ENCODE measurements around the gene ACBD7.

Gene ACBD7

GRCh38 chr10:15120523-15120922 is 31.9 kb upstream of the ACBD7 start:
- peaks cover 10 to 33% of the 10 kb centered on the region in 2 donors for H3K36me3 ChIP-seq (ENCODE audit: control insufficient read depth in 2 of 2, insufficient read depth in 2 of 2, low read length in 2 of 2)
- H3K9me3 ChIP-seq (ENCODE audit: control insufficient read depth in 2 of 2, low read length in 2 of 2): no peaks in the 10 kb centered on the region
- H3K27ac ChIP-seq (ENCODE audit: low read depth in 2 of 2, low read length in 2 of 2): no peak overlapping the region
- H3K27me3 ChIP-seq (ENCODE audit: control insufficient read depth in 2 of 2, insufficient read depth in 2 of 2, low read length in 2 of 2): no peaks in the 10 kb centered on the region
- H3K4me3 ChIP-seq (ENCODE audit: low read length in 2 of 2): no peak overlapping the region
- H3K4me1 ChIP-seq (ENCODE audit: control insufficient read depth in 2 of 2, insufficient read depth in 2 of 2, low read length in 2 of 2): no peaks in the 10 kb centered on the region
- no peak overlapping the region for H3K9ac ChIP-seq (ENCODE audit: low read depth in 1 of 2, low read length in 2 of 2)

- H3K27ac ChIP-seq (ENCODE audit: low read depth in 2 of 2, low read length in 2 of 2): no peak overlapping the region
- H3K36me3 ChIP-seq (ENCODE audit: control insufficient read depth in 2 of 2, insufficient read depth in 2 of 2, low read length in 2 of 2): peaks cover 5 to 28% of the 10 kb centered on the region in 2 donors
- no peaks in the 10 kb centered on the region for H3K9me3 ChIP-seq (ENCODE audit: control insufficient read depth in 2 of 2, low read length in 2 of 2)
- H3K9ac ChIP-seq (ENCODE audit: low read depth in 1 of 2, low read length in 2 of 2): no peak overlapping the region
- no peaks in the 10 kb centered on the region for H3K4me1 ChIP-seq (ENCODE audit: control insufficient read depth in 2 of 2, insufficient read depth in 2 of 2, low read length in 2 of 2)
- H3K4me3 ChIP-seq (ENCODE audit: low read length in 2 of 2): no peak overlapping the region
- no peaks in the 10 kb centered on the region for H3K27me3 ChIP-seq (ENCODE audit: control insufficient read depth in 2 of 2, insufficient read depth in 2 of 2, low read length in 2 of 2)
These were observed 30.0 kb upstream of the ACBD7 start for GRCh38 chr10:15118615-15119014.

- Histone ChIP-seq H3K9me3 (ENCODE audit: control insufficient read depth in 2 of 2, low read length in 2 of 2) (no peaks in the 10 kb centered on the region), H3K27ac (ENCODE audit: low read depth in 2 of 2, low read length in 2 of 2) (no peak overlapping the region), H3K9ac (ENCODE audit: low read depth in 1 of 2, low read length in 2 of 2) (no peak overlapping the region), H3K27me3 (ENCODE audit: control insufficient read depth in 2 of 2, insufficient read depth in 2 of 2, low read length in 2 of 2) (no peaks in the 10 kb centered on the region), H3K4me1 (ENCODE audit: control insufficient read depth in 2 of 2, insufficient read depth in 2 of 2, low read length in 2 of 2) (no peaks in the 10 kb centered on the region), H3K36me3 (ENCODE audit: control insufficient read depth in 2 of 2, insufficient read depth in 2 of 2, low read length in 2 of 2) (peaks cover 9 to 31% of the 10 kb centered on the region in 2 donors), H3K4me3 (ENCODE audit: low read length in 2 of 2) (no peak overlapping the region)
These were observed 27.6 kb upstream of the ACBD7 start for GRCh38 chr10:15116225-15116624.

GRCh38 chr10:15113766-15114165 is 25.2 kb upstream of the ACBD7 start:
- Histone ChIP-seq H3K36me3 (ENCODE audit: control insufficient read depth in 2 of 2, insufficient read depth in 2 of 2, low read length in 2 of 2) (peaks cover 6 to 18% of the 10 kb centered on the region in 2 donors), H3K27me3 (ENCODE audit: control insufficient read depth in 2 of 2, insufficient read depth in 2 of 2, low read length in 2 of 2) (no peaks in the 10 kb centered on the region), H3K4me3 (ENCODE audit: low read length in 2 of 2) (no peak overlapping the region), H3K4me1 (ENCODE audit: control insufficient read depth in 2 of 2, insufficient read depth in 2 of 2, low read length in 2 of 2) (no peaks in the 10 kb centered on the region), H3K9me3 (ENCODE audit: control insufficient read depth in 2 of 2, low read length in 2 of 2) (no peaks in the 10 kb centered on the region), H3K9ac (ENCODE audit: low read depth in 1 of 2, low read length in 2 of 2) (no peak overlapping the region), H3K27ac (ENCODE audit: low read depth in 2 of 2, low read length in 2 of 2) (no peak overlapping the region)

- H3K4me3 ChIP-seq (ENCODE audit: low read length in 2 of 2): no peak overlapping the region
- H3K36me3 ChIP-seq (ENCODE audit: control insufficient read depth in 2 of 2, insufficient read depth in 2 of 2, low read length in 2 of 2): peaks cover 3 to 20% of the 10 kb centered on the region in 2 donors
These were observed 24.1 kb upstream of the ACBD7 start for GRCh38 chr10:15112657-15113056.

GRCh38 chr10:15106352-15107013 is 17.9 kb upstream of the ACBD7 start:
- peaks cover 17 to 41% of the 10 kb centered on the region in 2 donors for H3K36me3 ChIP-seq (ENCODE audit: control insufficient read depth in 2 of 2, insufficient read depth in 2 of 2, low read length in 2 of 2)
- H3K9ac ChIP-seq (ENCODE audit: low read depth in 1 of 2, low read length in 2 of 2): no peak overlapping the region
- no peak overlapping the region for H3K4me3 ChIP-seq (ENCODE audit: low read length in 2 of 2)
- H3K9me3 ChIP-seq (ENCODE audit: control insufficient read depth in 2 of 2, low read length in 2 of 2): no peaks in the 10 kb centered on the region
- H3K27ac ChIP-seq (ENCODE audit: low read depth in 2 of 2, low read length in 2 of 2): no peak overlapping the region
- H3K27me3 ChIP-seq (ENCODE audit: control insufficient read depth in 2 of 2, insufficient read depth in 2 of 2, low read length in 2 of 2): no peaks in the 10 kb centered on the region
- peaks cover 0 to 3% of the 10 kb centered on the region in 2 donors for H3K4me1 ChIP-seq (ENCODE audit: control insufficient read depth in 2 of 2, insufficient read depth in 2 of 2, low read length in 2 of 2)

More at GRCh38 chr10:15112657-15113056, 24.1 kb upstream of the ACBD7 start:
- Histone ChIP-seq H3K9ac (ENCODE audit: low read depth in 1 of 2, low read length in 2 of 2) (no peak overlapping the region), H3K27ac (ENCODE audit: low read depth in 2 of 2, low read length in 2 of 2) (no peak overlapping the region), H3K27me3 (ENCODE audit: control insufficient read depth in 2 of 2, insufficient read depth in 2 of 2, low read length in 2 of 2) (no peaks in the 10 kb centered on the region), H3K4me1 (ENCODE audit: control insufficient read depth in 2 of 2, insufficient read depth in 2 of 2, low read length in 2 of 2) (no peaks in the 10 kb centered on the region), H3K9me3 (ENCODE audit: control insufficient read depth in 2 of 2, low read length in 2 of 2) (no peaks in the 10 kb centered on the region)

- Histone ChIP-seq H3K9me3 (ENCODE audit: control insufficient read depth in 2 of 2, low read length in 2 of 2) (no peaks in the 10 kb centered on the region), H3K27me3 (ENCODE audit: control insufficient read depth in 2 of 2, insufficient read depth in 2 of 2, low read length in 2 of 2) (no peaks in the 10 kb centered on the region), H3K9ac (ENCODE audit: low read depth in 1 of 2, low read length in 2 of 2) (no peak overlapping the region), H3K4me1 (ENCODE audit: control insufficient read depth in 2 of 2, insufficient read depth in 2 of 2, low read length in 2 of 2) (peaks cover 13 to 16% of the 10 kb centered on the region in 2 donors), H3K36me3 (ENCODE audit: control insufficient read depth in 2 of 2, insufficient read depth in 2 of 2, low read length in 2 of 2) (peaks cover 19 to 35% of the 10 kb centered on the region in 2 donors), H3K27ac (ENCODE audit: low read depth in 2 of 2, low read length in 2 of 2) (no peak overlapping the region), H3K4me3 (ENCODE audit: low read length in 2 of 2) (no peak overlapping the region)
These were observed 14.9 kb upstream of the ACBD7 start for GRCh38 chr10:15103513-15103912.

- Histone ChIP-seq H3K4me1 (ENCODE audit: control insufficient read depth in 2 of 2, insufficient read depth in 2 of 2, low read length in 2 of 2) (peaks cover 23 to 25% of the 10 kb centered on the region in 2 donors), H3K27ac (ENCODE audit: low read depth in 2 of 2, low read length in 2 of 2) (no peak overlapping the region), H3K9me3 (ENCODE audit: control insufficient read depth in 2 of 2, low read length in 2 of 2) (no peaks in the 10 kb centered on the region), H3K27me3 (ENCODE audit: control insufficient read depth in 2 of 2, insufficient read depth in 2 of 2, low read length in 2 of 2) (no peaks in the 10 kb centered on the region), H3K4me3 (ENCODE audit: low read length in 2 of 2) (no peak overlapping the region), H3K36me3 (ENCODE audit: control insufficient read depth in 2 of 2, insufficient read depth in 2 of 2, low read length in 2 of 2) (peaks cover 13 to 26% of the 10 kb centered on the region in 2 donors), H3K9ac (ENCODE audit: low read depth in 1 of 2, low read length in 2 of 2) (no peak overlapping the region)
These were observed 11.3 kb upstream of the ACBD7 start for GRCh38 chr10:15099886-15100285.

- Histone ChIP-seq H3K27me3 (ENCODE audit: control insufficient read depth in 2 of 2, insufficient read depth in 2 of 2, low read length in 2 of 2) (no peaks in the 10 kb centered on the region), H3K4me1 (ENCODE audit: control insufficient read depth in 2 of 2, insufficient read depth in 2 of 2, low read length in 2 of 2) (peaks cover 23 to 25% of the 10 kb centered on the region in 2 donors), H3K36me3 (ENCODE audit: control insufficient read depth in 2 of 2, insufficient read depth in 2 of 2, low read length in 2 of 2) (peaks cover 2 to 4% of the 10 kb centered on the region in 2 donors), H3K9me3 (ENCODE audit: control insufficient read depth in 2 of 2, low read length in 2 of 2) (no peaks in the 10 kb centered on the region), H3K9ac (ENCODE audit: low read depth in 1 of 2, low read length in 2 of 2) (peak within 1 kb of the TSS; percentile 88 to 93), H3K27ac (ENCODE audit: low read depth in 2 of 2, low read length in 2 of 2) (peak within 1 kb of the TSS; percentile 97 to 99), H3K4me3 (ENCODE audit: low read length in 2 of 2) (peak within 1 kb of the TSS; percentile 92 to 94)
These were observed 8.6 kb upstream of the ACBD7 start, which contains the start of gene RPP38 for GRCh38 chr10:15097011-15097812. Gene RPP38 (plus strand): TSS chr10:15097355. CDS start chr10:15103315, 5,960 bp downstream.

GRCh38 chr10:15096661-15097010 is 8.1 kb upstream of the ACBD7 start:
- Histone ChIP-seq H3K27ac (ENCODE audit: low read depth in 2 of 2, low read length in 2 of 2) (peak overlapping the region in 1 of 2 donors; percentile 97), H3K4me1 (ENCODE audit: control insufficient read depth in 2 of 2, insufficient read depth in 2 of 2, low read length in 2 of 2) (peaks cover 23 to 25% of the 10 kb centered on the region in 2 donors), H3K27me3 (ENCODE audit: control insufficient read depth in 2 of 2, insufficient read depth in 2 of 2, low read length in 2 of 2) (no peaks in the 10 kb centered on the region), H3K9ac (ENCODE audit: low read depth in 1 of 2, low read length in 2 of 2) (peak overlapping the region; percentile 88 to 93), H3K4me3 (ENCODE audit: low read length in 2 of 2) (peak overlapping the region; percentile 92 to 94), H3K36me3 (ENCODE audit: control insufficient read depth in 2 of 2, insufficient read depth in 2 of 2, low read length in 2 of 2) (peaks cover 0 to 2% of the 10 kb centered on the region in 2 donors), H3K9me3 (ENCODE audit: control insufficient read depth in 2 of 2, low read length in 2 of 2) (no peaks in the 10 kb centered on the region)

All from mucosa of rectum (tissue), 2 donors.